Stimulated activated CD4-positive, alpha-beta T cell treated with anti-CD3 and anti-CD28 coated beads, Interleukin-12 subunit alpha, Interleukin-12 subunit beta, amount 100 ng/mL, for 24 hours (primary cell): ENCODE measurements around the gene RPS6KB1.
"Not testable (repeated sequence)": the region's sequence is repeated elsewhere in the genome, so short reads cannot be mapped to it uniquely, and the experiment has no call there.

ENCODE experiments used
- DNase-seq, 2 experiments: peaks; one replicate each; pipeline ENCODE4 v3.0.0-alpha.2; 2020; ENCODE audit warnings: low read depth in 2 of 2

The RPS6KB1 gene

DNA sequence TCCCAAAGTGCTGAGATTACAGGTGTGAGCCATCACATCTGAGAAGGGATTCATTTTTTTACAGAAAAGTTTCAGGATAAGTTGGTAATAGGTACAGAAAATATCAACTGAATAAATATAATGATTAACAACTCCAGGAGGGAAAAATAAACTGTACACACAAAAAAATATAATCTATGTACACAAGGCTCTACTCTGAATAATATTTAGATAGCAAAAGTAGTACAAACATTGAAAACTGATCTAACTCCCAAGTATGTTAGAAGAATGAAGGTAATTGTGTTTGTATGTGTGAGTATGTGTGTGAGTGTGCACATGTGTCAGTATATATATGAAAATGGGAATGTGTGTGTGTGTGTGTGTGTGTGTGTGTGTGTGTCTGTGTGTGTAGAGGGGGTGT, 20.6 kb upstream of the RPS6KB1 start:
- DNase-seq = no peak

DNA sequence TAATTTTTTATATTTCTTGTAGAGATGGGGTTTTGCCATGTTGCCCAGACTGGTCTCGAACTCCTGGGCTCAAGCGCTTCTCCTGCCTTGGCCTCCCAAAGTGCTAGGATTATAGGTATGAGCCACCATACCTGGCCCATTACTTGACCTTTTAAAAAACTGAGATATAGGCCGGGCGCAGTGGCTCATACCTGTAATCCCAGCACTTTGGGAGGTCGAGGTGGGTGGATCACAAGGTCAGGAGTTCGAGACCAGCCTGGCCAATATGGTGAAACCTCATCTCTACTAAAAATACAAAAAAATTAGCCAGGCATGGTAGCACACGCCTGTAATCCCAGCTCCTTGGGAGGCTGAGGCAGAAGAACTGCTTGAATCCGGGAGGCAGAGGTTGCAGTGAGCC, 19.5 kb upstream of the RPS6KB1 start:
- not testable (repeated sequence) for DNase-seq

DNA sequence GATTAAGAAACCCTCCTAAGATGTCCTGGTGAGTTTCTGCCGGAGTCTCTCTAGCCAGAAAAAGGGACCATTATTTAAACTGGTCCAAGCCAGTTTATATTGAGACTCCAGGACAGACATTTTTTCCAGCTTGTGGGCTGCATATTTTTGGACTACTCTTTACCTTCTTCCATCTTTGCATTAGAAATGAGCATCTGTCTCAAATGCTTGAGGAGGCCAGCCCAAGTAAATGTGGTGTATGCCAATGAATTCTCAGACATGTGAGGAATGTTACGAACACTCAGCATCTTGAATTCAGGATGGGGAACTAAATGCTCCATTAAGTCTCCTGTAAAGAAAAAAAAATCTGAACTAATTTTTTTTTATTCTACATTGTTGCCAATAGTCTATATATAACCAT, 18.5 kb upstream of the RPS6KB1 start:
- no peak for DNase-seq

DNA sequence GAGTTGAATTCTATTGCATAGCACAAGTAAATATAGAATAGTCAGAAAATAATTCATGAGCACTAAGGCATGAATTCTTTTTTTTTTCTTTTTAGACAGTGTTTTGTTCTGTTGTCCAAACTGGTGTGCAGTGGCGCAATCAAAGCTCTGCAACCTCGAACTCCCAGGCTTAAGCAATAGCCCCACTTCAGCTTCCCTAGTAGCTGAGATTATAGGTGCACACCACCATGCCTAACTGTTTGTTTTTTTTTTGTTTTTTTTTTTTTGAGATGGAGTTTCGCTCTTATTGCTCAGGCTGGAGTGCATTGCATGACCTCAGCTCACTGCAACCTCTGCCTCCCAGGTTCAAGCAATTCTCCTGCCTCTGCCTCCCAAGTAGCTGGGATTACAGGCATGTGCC, 16.8 kb upstream of the RPS6KB1 start:
- DNase-seq = no peak

DNA sequence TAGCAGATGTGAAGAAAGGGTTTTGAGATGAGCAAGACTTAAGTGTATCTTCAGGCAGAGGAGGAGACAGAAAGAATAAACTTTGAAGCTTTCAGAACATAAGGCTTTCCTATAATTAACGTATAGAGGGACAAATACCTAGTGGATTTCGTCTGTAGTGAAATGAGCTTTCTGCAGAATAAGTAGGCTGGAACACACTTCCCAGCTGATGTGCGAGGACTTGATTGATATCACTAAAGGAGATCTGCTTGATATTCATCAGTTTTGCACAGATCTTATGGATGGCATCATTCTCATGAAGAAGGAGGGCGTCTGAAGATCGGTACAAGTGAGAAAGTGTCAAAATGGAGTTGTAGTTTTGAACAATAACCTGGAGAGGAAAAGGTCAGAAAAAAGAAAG, 15.0 kb upstream of the RPS6KB1 start:
- no peak for DNase-seq

DNA sequence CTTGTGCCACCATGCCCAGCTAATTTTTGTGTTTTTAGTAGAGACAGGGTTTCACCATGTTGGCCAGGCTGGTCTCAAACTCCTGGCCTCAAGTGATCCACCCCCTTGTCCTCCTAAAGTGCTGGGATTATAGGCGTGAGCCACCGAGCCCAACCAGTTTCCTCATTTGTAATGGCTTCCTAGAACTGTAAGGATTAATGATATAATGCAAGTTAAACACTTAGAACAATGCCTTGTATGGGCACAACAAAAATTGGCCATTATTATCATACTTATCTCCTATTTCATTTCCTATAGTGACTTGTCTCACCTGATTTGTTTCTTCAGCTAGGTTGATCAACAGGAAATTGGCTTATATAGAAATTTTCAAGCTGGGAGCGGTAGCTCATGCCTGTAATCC, 14.3 kb upstream of the RPS6KB1 start:
- DNase-seq = no peak

DNA sequence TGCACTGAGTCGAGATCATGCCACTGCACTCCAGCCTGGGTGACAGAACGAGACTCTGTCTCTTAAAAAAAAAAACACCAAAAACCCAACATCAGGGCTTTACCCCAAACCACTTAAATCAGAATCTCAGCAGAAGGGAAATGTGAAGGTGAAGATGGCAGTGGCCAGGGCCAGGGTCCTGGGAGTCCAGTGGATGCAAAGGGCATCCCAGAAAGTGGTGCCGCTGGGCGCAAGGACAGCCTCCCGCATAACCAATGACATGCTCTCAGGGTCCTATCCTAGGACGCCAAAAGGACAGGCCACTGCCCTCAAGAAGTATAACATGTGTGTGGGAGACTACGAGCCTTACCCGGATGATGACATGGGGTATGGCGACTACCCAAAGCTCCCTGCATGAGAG, 8.1 kb upstream of the RPS6KB1 start:
- no peak for DNase-seq

DNA sequence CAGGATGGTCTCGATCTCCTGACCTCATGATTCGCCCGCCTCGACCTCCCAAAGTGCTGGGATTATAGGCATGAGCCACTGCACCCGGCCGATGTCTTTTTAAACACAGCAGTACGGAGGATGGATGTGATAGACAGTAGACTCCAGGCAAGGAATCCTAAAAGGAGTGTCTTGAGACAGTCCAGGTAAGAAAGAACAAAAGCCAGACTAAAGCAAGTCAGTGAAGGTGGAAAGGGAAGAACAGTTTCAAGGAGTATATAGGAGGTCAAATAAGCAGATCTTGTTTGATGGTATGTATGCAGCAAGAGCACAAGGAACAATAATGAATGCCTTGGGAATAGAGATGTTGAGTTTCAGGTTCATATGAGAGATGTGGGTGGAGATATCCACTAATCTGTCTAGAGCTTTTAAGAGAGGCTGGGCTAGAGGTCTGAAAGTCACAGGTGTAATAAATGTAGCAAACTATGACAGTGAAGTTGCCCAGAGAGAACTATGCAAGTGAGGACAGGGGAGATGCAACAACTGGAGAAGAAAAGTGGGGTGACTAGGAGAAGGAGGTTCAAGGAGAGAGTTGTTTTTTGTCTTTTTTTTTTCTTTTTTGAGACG, 4.7 kb upstream of the RPS6KB1 start:
- DNase-seq = no peak

DNA sequence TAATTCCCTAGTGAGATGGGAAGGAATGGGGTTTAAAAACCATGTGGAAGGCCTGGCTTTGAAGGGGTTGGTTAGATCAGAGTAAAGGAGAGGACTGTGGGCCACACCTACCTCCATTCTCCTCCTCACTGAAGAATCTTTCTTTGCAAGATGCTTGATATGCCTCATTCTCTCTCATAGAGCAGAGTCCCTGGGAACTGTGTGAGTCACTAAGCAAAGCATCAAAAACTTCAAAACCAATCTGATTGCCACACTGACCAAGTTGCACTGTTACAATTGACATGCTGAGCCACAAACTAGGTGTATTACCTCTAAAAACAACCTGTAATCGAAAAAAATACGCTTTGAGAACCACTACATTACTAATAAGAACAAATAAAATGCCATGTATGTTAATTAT, 2.2 kb upstream of the RPS6KB1 start:
- DNase-seq = no peak

DNA sequence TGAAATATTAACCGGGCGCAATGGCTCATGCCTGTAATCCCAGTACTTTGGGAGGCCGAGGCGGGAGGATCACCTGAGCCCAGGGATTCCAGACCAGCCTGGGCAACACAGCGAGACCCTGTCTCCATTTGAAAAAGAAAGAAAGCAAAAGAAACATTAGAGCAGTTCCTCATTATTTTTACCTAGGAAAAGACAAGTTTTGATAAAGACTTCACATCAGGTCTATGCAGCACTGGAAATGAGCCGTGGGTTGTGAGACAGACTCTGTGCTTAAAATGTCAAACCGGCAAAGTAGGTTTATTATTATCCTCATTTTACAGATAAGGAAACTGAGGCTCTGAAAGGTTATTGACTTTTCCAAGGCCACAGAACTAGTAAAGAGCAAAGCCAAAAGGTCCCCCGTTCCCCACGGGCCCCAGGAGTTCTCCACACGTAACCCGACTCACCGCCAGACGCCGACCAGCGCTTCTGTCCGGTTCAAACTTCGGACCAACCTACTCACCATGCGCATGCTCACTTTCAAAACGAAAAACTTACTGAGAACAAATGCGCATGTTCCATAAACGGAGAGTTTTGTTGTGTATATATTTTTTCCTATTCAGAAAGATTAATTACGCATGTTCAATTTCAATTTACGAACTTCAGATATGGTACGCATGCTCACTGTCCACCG, 534 bp upstream of the RPS6KB1 start:
- DNase-seq = no peak

DNA sequence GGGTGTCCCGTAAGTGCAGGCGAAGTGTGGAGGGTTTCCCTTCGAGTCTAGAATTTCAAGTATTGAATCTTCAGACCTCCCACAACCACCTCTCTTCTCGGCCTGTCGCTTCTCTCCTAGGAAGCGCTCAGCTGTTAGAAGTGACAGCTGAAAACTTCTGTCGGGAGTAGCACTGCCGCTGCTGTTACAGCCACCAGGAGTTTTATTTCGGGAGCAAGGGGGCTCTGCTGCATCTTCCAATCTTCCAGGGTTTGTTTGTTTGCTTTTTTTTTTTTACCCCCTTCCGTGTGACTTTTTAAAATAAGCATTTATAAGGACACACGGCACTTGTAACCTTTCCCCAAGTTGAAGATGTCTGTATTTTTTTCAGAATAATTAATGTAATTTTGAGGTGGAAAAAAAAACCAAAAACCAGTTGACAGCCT, 767 bp downstream of the RPS6KB1 start:
- DNase-seq = no peak

DNA sequence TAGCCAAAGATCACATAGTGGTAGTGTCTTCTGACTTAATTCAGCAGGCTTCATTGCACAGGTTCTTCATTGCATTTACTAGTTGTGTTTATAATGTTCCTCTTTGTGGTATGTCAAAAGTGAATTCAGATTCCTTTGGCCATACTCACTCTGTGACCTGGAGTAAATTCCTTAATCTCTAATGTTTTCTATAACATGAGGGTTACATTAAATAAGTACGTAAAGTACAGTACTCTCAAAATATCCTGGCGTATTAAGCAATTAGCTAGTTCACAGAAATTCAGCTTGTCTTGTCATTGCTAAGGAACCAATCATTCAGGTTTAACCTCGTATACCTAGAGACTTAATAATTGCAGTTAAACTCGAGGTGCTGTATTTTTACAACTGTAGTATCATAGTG, 4.2 kb downstream of the RPS6KB1 start:
- DNase-seq = no peak

DNA sequence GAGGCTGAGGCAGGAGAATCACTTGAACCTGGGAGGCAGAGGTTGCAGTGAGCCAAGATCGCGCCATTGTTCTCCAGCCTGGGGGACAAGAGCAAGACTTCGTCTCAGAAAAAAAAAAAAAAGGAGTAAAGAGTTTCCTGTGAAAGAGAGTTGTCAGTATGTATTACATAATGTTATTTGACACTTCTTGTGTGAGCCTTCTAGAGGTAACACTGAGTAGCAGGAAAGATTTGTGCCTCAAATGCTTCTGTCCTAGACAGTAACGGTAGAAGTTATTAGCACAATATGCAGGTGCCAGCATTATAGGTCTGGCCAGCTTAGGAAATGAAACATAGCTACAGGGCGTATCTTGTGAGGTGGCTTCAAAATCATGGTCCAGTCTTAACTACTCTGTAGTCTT, 6.2 kb downstream of the RPS6KB1 start:
- DNase-seq = no peak

DNA sequence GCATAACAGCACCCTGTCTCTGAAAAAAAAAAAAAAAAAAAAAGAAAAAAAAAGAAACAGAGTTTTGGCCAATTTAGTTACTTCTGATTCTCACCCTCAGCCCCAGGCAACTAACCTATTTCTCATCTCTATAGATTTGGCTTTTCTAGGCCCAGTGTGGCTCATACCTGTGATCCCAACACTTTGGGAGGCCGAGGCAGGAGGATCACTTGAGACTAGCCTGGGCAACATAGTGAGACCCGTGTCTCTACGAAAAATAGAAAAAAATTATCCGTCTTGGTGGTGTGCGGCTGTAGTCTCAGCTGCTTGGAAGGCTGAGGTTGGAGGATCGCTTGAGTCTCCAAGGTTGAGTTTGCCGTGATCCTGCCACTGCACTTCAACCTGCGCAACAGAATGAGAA, 8.7 kb downstream of the RPS6KB1 start:
- no peak for DNase-seq

DNA sequence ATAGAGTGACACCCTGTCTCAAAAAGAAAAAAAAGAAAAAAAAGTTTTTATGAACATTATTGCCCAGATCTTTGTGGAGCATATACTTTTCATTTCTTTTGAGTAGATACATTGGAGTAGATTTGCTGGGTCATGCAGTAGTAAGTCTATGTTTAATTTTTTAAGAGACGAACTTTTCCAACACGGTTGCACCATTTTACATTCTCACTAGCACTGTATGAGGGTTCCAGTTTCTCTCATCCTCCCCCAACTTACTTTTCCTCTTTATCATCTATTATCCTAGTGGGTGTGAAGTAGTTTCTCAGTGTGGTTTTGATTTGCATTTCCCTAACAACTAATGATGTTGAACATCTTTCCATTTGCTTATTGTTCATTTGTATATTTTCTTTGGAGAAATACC, 10.5 kb downstream of the RPS6KB1 start:
- DNase-seq = no peak

DNA sequence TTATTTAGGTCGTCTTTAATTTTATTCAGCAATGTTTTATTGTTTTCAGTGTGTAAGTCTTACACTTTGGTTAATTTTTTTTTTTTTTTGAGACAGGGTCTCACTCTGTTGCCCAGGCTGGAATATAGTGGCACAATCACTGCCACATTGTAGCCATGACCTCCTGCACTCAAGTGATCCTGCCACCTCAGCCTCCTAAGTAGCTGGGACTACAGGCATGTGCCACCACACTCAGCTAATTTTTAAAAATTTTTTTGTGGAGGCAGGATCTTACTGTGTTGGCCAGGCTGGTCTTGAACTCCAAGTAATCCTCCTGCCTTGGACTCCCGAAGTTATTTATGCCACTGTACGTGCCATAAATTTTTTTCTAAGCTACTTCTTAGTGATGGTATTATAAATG, 14.5 kb downstream of the RPS6KB1 start:
- no peak for DNase-seq

DNA sequence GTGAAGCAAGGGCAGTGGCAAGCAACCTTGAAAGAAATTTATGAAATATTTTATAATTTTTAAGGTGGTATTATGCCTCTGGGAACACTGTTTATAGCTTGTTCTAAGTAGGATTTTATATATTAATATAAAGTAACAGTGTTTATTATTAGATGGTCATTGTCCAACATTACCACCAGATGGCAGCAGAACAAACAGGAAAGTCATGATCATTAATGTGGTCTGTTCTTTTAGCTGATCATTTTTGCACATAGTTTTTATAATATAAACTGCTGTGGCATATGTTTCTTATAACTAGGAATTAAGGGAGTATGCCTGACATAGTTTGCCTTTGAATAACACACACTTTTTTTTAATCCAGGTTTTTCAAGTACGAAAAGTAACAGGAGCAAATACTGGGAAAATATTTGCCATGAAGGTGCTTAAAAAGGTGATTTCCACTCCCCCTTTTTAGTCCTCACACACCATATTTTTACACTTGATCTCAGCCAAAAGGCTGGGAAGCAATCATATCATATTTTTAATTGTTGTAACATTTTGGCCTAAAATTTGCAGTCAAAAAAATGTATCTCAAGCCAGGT, 21.4 kb downstream of the RPS6KB1 start:
- DNase-seq = no peak

DNA sequence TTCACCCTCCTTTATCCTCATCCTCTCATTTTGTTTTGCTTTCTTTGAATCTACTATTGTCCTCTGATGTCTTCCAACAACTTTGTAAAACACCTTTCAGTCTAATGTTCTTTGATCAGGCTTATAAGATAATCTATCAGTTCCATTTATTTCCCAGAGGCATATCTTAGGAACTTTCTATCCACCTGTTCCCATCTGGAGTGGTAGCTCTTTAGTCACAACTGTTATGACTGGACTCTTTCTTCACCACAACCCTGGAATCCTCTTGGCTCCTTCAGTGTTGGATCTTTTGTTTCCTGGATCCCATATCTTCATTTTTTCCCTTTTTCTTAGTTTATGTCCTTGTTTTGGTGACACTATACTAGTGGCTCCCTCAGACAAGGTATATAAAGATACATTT, 23.5 kb downstream of the RPS6KB1 start:
- DNase-seq = no peak

DNA sequence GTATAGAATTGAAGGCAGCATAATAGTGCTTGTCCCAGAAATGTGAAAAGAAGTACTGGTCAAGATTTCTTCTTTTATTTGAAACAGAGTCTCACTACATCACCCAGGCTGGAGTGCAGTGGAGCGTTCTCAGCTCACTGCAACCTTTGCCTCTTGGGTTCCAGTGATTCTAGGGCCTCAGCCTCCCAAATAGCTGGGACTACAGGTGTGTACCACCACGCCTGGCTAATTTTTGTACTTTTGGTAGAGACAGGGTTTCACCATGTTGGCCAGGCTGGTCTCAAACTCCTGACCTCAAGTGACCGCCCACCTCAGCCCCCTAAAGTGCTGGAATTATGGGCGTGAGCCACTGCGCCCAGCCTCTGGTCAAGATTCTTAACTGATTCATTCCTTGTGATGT, 27.7 kb downstream of the RPS6KB1 start:
- DNase-seq = not testable (repeated sequence)

DNA sequence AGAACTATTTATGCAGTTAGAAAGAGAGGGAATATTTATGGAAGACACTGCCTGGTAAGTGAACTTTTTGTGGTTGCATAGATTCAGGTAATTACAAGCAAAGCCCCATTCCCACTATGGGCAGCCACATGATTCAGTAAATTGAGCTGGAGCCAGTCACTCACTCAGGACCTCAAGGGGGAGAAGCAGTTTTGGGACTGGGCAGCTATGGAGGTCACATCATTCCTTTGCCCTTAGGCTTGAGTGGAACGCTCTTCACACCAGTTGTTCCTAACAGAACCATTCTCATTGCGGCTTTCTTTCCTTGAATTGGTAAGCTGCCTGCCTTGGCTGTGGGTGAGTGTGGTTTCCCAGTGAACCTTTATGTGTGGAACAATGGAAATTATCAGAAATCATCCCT, 37.2 kb downstream of the RPS6KB1 start:
- DNase-seq = not testable (repeated sequence)

DNA sequence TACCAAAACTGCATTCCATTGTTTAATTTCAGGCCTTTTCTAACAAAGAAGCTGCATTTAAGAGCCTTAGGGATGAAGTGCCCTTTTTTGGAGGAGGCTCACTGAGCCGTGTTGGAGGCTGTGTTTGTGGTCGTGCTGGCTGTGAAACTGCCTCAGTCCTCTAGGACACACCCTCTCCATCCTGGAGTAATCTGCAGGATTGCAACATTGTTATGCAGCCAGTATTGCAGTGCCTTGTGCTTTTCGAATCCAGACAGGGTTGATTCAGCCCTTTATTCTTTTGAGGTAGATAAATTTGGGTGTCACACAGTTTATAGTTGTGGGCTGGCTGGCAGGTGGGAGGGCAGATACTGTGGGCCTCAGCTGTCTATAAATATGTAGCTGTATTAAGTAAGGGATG, 37.8 kb downstream of the RPS6KB1 start:
- not testable (repeated sequence) for DNase-seq

DNA sequence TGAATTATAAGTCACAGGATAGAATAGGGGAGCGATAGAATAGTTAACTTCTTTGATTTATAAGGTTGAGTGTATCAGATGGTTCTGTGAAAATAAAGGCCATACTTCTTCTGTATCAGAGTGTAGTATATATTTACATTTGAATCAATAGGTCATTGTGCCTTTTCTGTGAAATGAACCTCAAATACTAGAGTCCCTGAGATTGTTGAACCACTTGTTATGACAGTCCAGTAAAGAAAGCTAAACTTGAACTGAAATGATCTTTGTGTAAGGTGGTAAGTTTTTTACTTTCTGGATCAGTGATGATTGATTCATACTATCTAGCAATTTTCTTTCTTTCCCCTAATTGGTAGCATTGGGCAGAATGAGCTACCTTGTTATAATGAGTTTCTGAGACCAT, 40.4 kb downstream of the RPS6KB1 start:
- DNase-seq = not testable (repeated sequence)

DNA sequence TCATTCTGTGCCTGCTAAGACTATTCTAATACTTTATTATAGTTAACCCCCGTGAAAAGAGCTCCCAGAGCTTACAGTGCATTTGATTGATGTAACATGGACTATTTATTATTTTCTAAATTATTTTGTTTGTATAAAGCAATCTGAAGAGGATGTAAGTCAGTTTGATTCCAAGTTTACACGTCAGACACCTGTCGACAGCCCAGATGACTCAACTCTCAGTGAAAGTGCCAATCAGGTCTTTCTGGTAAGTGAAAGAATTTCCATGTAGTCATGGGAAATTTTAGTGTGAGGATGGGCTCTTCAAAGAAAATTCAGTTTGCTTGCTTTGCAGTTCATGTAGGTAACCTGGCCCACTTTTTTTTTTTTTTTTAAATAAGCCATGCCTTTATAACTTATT, 47.8 kb downstream of the RPS6KB1 start:
- DNase-seq = not testable (repeated sequence)

DNA sequence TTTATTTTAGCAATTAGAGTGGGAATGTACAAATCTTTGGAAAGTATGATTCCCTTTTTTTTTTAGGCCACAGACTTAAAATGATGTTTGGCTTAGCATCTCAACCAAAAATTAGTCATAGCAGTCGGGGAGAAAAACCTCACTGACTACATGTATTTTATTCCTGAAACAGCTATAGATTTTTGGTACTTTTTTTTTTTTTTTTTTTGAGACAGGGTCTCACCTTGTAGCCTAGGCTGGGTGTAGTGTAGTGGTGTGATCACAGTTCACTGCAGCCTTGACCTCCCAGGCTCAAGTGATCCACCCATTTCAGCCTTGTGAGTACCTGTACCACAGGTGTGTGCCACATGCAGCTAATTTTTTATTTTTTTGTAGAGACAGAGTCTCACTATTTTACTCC, 48.2 kb downstream of the RPS6KB1 start:
- no peak for DNase-seq
